WTC11 (cell line): Measurements from ENCODE around the gene LMF1. TPM values are rescaled to one million over a fixed set of nuclear protein-coding genes. Genes with fewer than 3 reads are reported as not detected.

ENCODE experiments used
- ATAC-seq: fragments of 200-7000 bp; cut with Tn5 transposase; 2 replicates; pipeline ENCODE4 v1.10.0; 2021; ENCODE audit warnings: mild to moderate bottlenecking, moderate library complexity
- CTCF ChIA-PET: fragments of 300-600 bp; sonication (Branson Sonifier 250); formaldehyde crosslinking; loops from one replicate; lab custom pipeline; 2021; ENCODE audit warnings: antibody characterized with exemption; lab: Charles Lee
- POLR2A ChIA-PET: fragments of 350-600 bp; sonication (Branson Sonifier 250); formaldehyde crosslinking; loops from one replicate; lab custom pipeline; 2021; ENCODE audit warnings: antibody characterized with exemption; lab: Charles Lee
- DNase-seq: peaks from one replicate; pipeline ENCODE4 v3.0.0; 2021; ENCODE audit warnings: low spot score
- H3K27ac Mint-ChIP-seq: 2 replicates; pipeline ENCODE4 v1.8.0; 2021; ENCODE audit warnings: mixed read lengths
- H3K27me3 Mint-ChIP-seq: 2 replicates; pipeline ENCODE4 v1.8.0; 2021; ENCODE audit warnings: low read depth, mild to moderate bottlenecking, moderate library complexity, mixed read lengths
- H3K36me3 Mint-ChIP-seq: 2 replicates; pipeline ENCODE4 v1.8.0; 2021; ENCODE audit warnings: mixed read lengths
- H3K4me1 Mint-ChIP-seq: 2 replicates; pipeline ENCODE4 v1.8.0; 2022; ENCODE audit warnings: mixed read lengths
- H3K4me3 Mint-ChIP-seq: 2 replicates; pipeline ENCODE4 v1.8.0; 2021; ENCODE audit warnings: mild to moderate bottlenecking, moderate library complexity, mixed read lengths
- H3K9me3 Mint-ChIP-seq: 2 replicates; pipeline ENCODE4 v1.8.0; 2021; ENCODE audit warnings: mixed read lengths
- AFF4 ChIP-seq: sonication (generic); formaldehyde crosslinking; IDR thresholded peaks from 2 replicates; pipeline ENCODE4 v1.8.1; 2023; ENCODE audit warnings: mild to moderate bottlenecking, missing genetic modification reagents, borderline replicate concordance
- ATF2 ChIP-seq: sonication (generic); formaldehyde crosslinking; IDR thresholded peaks from 2 replicates; pipeline ENCODE4 v1.8.1; 2022; ENCODE audit warnings: low read depth, missing genetic modification reagents, borderline replicate concordance
- CREM ChIP-seq: sonication (generic); formaldehyde crosslinking; IDR thresholded peaks from 2 replicates; pipeline ENCODE4 v1.8.1; 2022; ENCODE audit warnings: mild to moderate bottlenecking, missing genetic modification reagents, moderate library complexity
- E2F5 ChIP-seq: sonication (generic); formaldehyde crosslinking; IDR thresholded peaks from 2 replicates; pipeline ENCODE4 v1.8.1; 2022; ENCODE audit warnings: mild to moderate bottlenecking, moderate library complexity, missing genetic modification reagents
- FOXP1 ChIP-seq: sonication (generic); formaldehyde crosslinking; IDR thresholded peaks from 2 replicates; pipeline ENCODE4 v1.8.0; 2022; ENCODE audit warnings: missing genetic modification reagents, mild to moderate bottlenecking, moderate library complexity, borderline replicate concordance
- HMGA2 ChIP-seq: fragments of 250-450 bp; sonication (Bioruptor Pico); IDR thresholded peaks from 2 replicates; pipeline ENCODE4 v1.4.0; 2021; ENCODE audit warnings: mild to moderate bottlenecking, moderate library complexity
- IRF2 ChIP-seq: sonication (generic); formaldehyde crosslinking; IDR thresholded peaks from 2 replicates; pipeline ENCODE4 v1.8.0; 2022; ENCODE audit warnings: low read depth, missing genetic modification reagents, borderline replicate concordance
- KAT7 ChIP-seq: sonication (generic); formaldehyde crosslinking; IDR thresholded peaks from 2 replicates; pipeline ENCODE4 v1.8.1; 2023; ENCODE audit warnings: missing genetic modification reagents, mild to moderate bottlenecking, borderline replicate concordance
- MLX ChIP-seq: sonication (generic); formaldehyde crosslinking; IDR thresholded peaks from 2 replicates; pipeline ENCODE4 v1.8.1; 2023; ENCODE audit warnings: mild to moderate bottlenecking, missing genetic modification reagents, moderate library complexity
- NFE2L1 ChIP-seq: sonication (generic); formaldehyde crosslinking; IDR thresholded peaks from 2 replicates; pipeline ENCODE4 v1.8.1; 2023; ENCODE audit warnings: missing genetic modification reagents
- NFYB ChIP-seq: sonication (generic); formaldehyde crosslinking; conservative IDR thresholded peaks from 2 replicates; pipeline ENCODE4 v1.8.0; 2022; ENCODE audit warnings: low read depth, missing genetic modification reagents
- TP53 ChIP-seq: sonication (generic); formaldehyde crosslinking; IDR thresholded peaks from 2 replicates; pipeline ENCODE4 v1.8.1; 2023; ENCODE audit warnings: mild to moderate bottlenecking, missing genetic modification reagents
- ZNF396 ChIP-seq: fragments of 250-450 bp; sonication (Bioruptor Pico); IDR thresholded peaks from 2 replicates; pipeline ENCODE4 v1.8.0; 2021; ENCODE audit warnings: mild to moderate bottlenecking, moderate library complexity, borderline replicate concordance
- ZNF532 ChIP-seq: fragments of 250-450 bp; sonication (Bioruptor Pico); IDR thresholded peaks from 2 replicates; pipeline ENCODE4 v1.9.0; 2021; ENCODE audit warnings: mild to moderate bottlenecking, borderline replicate concordance
- total RNA-seq: library from RNA; stranded (reverse); gene quantifications from 3 replicates; pipeline ENCODE4 v1.2.3, GENCODE V29; 2021

Gene LMF1
- total RNA-seq, 1 experiment from 2014 or later = 10.5 TPM

GRCh38 chr16:911101-911500 lies 59.7 kb downstream of the LMF1 start (continued):
- TF ChIP-seq ATF2 (CRISPR knock-in tag) = no peak

GRCh38 chr16:910181-910580 lies 60.6 kb downstream of the LMF1 start:
- Mint-ChIP-seq H3K4me1 (no peaks in the 10 kb centered on the region), H3K27ac (peak overlapping the region; percentile 74), H3K27me3 (no peaks in the 10 kb centered on the region; the same call in 1 of the 2 replicates), H3K4me3 (no peak overlapping the region), H3K9me3 (peaks cover 14% of the 10 kb centered on the region), H3K36me3 (peaks cover 15% of the 10 kb centered on the region)
- no peak for ATAC-seq
- no peak for DNase-seq
- POLR2A ChIA-PET = no interaction called here
- CTCF ChIA-PET = no interaction called here
- TF ChIP-seq ZNF396 (no peak), ATF2 (CRISPR knock-in tag) (no peak), E2F5 (CRISPR knock-in tag) (no peak), CREM (CRISPR knock-in tag) (no peak), ZNF532 (no peak), AFF4 (no peak), MLX (CRISPR knock-in tag) (no peak), TP53 (CRISPR knock-in tag) (no peak), FOXP1 (CRISPR knock-in tag) (no peak), KAT7 (no peak), IRF2 (CRISPR knock-in tag) (no peak), NFE2L1 (CRISPR knock-in tag) (no peak), NFYB (no peak), HMGA2 (CRISPR knock-in tag) (no peak)
